Measurements from ENCODE around the gene PGLYRP2. TPM values are rescaled to one million over a fixed set of nuclear protein-coding genes. Genes with fewer than 3 reads are reported as not detected.

The PGLYRP2 gene
- total and polyA plus RNA-seq, 2 experiments from 2014 or later = not detected

DNA sequence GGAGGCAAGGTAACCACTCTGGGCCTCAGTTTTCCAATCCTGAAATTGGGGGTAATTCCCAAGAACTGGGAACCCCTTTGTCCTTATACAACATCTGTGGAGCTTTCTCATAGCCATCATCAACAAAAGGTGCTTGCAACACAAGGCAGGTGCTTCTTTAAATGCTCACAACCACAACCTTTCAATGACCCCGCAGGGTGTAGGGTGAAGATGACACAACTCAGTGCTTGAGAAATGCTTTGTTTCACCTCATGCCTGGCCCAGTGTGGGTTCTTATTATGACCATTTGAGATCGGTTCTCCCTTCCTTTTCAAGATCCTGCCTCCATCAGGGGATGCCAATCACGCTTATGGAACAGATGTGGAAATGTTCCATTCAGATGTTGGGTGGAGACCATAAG, 38.0 kb downstream of the PGLYRP2 start:
- no peaks in the 10 kb centered on the region for H3K9me3 ChIP-seq (ENCODE audit: low read depth)
- TF ChIP-seq, protein P1, sequence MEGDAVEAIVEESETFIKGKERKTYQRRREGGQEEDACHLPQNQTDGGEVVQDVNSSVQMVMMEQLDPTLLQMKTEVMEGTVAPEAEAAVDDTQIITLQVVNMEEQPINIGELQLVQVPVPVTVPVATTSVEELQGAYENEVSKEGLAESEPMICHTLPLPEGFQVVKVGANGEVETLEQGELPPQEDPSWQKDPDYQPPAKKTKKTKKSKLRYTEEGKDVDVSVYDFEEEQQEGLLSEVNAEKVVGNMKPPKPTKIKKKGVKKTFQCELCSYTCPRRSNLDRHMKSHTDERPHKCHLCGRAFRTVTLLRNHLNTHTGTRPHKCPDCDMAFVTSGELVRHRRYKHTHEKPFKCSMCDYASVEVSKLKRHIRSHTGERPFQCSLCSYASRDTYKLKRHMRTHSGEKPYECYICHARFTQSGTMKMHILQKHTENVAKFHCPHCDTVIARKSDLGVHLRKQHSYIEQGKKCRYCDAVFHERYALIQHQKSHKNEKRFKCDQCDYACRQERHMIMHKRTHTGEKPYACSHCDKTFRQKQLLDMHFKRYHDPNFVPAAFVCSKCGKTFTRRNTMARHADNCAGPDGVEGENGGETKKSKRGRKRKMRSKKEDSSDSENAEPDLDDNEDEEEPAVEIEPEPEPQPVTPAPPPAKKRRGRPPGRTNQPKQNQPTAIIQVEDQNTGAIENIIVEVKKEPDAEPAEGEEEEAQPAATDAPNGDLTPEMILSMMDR (IDR thresholded peaks at IDR 0.05; ENCODE audit: low read depth, low read length) = no peak
- no peak overlapping the region for H3K27ac ChIP-seq
- DNase-seq (ENCODE audit: low read depth in 1 of 2, low spot score in 1 of 2) = no peak
- H3K4me1 ChIP-seq (ENCODE audit: low read depth) = no peaks in the 10 kb centered on the region
- H3K4me3 ChIP-seq = no peak overlapping the region
- peaks cover 4% of the 10 kb centered on the region for H3K36me3 ChIP-seq
- no peaks in the 10 kb centered on the region for H3K27me3 ChIP-seq

DNA sequence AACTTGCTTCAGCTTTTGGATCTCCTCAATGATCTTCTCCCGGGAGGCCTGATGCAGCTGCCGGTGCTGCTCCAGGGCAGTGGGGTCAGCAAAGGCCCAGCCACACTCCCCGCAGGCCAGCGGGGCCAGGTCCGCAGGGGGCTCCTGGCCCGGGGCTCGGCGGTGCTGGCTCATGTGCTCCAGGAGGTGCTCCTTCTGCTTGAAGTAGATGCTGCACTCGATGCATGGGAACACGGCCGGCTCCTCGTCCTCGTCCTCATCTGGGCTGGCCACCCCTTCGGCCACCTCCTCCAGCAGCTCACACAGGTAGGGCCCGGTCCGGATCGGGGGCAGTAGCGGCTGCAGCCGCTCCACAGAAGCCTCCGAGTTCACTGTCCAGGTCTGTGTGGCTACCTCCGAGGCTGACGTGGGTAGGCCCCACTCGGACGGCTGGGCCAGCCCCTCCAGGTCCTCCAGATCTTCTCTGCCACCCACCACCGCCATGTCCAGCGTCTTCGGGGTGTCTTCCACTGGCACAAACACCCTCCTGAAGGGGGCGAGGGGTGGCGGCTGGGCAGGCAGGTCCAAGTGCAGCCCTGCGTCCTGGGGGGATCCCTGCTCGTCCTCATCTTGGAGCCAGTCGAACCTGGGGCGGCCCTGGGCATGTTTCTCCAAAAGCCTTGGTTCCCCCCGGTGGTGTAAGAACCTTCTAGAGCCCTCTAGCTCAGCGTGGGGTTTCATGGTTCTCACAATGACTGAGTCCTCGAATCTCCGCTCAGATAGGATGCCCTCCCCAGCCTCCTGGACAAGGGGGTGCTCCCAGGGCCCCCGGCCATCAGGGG, 39.3 kb downstream of the PGLYRP2 start:
- TF ChIP-seq, protein P1 (IDR thresholded peaks at IDR 0.05; ENCODE audit: low read depth, low read length) = no peak

DNA sequence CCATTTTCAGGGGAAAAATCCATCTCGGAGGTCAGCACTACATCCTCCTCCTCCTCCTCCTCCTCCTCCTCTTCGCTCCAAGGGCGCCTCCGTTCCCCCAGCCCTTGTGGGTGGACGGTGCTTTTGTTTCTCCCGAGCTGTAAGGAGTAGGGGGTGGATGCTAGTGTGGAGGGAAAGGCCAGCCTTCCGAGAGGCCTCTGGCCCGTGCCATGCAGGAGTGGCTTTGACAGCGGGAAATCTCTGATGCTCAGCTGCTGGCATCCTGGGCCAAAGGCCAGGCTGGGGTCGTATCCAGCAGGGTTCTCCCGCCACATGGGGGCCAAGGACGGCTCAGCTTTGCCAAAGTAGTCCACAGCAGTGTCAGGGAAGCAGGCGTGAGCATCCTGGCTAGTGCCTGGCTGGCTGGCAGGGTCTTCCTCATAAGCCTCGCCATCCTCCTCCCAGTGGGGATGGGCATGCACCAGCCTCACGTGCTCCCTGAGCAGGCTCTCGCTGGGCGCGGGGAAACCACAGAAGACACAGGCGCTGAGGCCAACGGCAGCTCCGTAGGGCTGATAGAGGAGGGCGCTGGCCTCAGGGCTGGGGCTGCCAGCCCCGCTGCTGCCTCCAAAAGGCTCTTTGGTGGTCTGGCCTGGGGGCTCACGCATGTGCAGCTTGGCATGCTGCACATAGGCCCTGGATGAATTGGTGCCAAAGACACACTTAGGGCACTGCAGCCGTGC, 40.1 kb downstream of the PGLYRP2 start:
- Histone ChIP-seq H3K4me3 (no peak overlapping the region), H3K9me3 (ENCODE audit: low read depth) (no peaks in the 10 kb centered on the region), H3K27ac (no peak overlapping the region), H3K27me3 (no peaks in the 10 kb centered on the region), H3K4me1 (ENCODE audit: low read depth) (no peaks in the 10 kb centered on the region), H3K36me3 (peaks cover 4% of the 10 kb centered on the region)
- TF ChIP-seq, protein P1 (IDR thresholded peaks at IDR 0.05; ENCODE audit: low read depth, low read length) = no peak
- no peak for DNase-seq (ENCODE audit: low read depth in 1 of 2, low spot score in 1 of 2)

More for the DNA sequence above, 39.3 kb downstream of the PGLYRP2 start:
- H3K36me3 ChIP-seq = peaks cover 4% of the 10 kb centered on the region
- H3K27ac ChIP-seq = no peak overlapping the region
- no peak for DNase-seq (ENCODE audit: low read depth in 1 of 2, low spot score in 1 of 2)
- no peaks in the 10 kb centered on the region for H3K4me1 ChIP-seq (ENCODE audit: low read depth)
- no peaks in the 10 kb centered on the region for H3K27me3 ChIP-seq
- no peak overlapping the region for H3K4me3 ChIP-seq
- no peaks in the 10 kb centered on the region for H3K9me3 ChIP-seq (ENCODE audit: low read depth)

DNA sequence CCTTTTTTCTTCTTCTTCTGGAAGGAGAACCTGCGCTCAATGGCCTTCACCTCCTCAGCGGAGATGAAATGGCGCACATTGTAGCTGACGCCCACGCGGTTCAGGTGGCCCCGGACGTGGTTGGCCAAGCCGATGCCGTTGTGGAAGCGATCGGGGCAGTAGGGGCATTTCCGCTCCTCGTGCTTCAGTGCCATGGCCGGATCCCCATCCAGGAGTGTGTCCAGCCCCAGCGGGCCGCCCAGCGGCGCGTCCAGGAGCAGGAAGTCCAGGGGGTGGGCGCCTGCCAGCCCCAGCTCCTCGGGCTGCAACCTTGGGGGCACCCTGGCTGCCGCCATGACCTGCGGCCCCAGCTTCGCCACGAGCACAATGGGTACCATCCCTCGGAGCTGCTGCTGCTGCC, 40.7 kb downstream of the PGLYRP2 start:
- no peaks in the 10 kb centered on the region for H3K9me3 ChIP-seq (ENCODE audit: low read depth)
- peaks cover 4% of the 10 kb centered on the region for H3K36me3 ChIP-seq
- no peak for DNase-seq (ENCODE audit: low read depth in 1 of 2, low spot score in 1 of 2)
- no peaks in the 10 kb centered on the region for H3K27me3 ChIP-seq
- H3K27ac ChIP-seq = no peak overlapping the region
- no peak overlapping the region for H3K4me3 ChIP-seq
- H3K4me1 ChIP-seq (ENCODE audit: low read depth) = no peaks in the 10 kb centered on the region
- TF ChIP-seq, protein P1 (IDR thresholded peaks at IDR 0.05; ENCODE audit: low read depth, low read length) = no peak

DNA sequence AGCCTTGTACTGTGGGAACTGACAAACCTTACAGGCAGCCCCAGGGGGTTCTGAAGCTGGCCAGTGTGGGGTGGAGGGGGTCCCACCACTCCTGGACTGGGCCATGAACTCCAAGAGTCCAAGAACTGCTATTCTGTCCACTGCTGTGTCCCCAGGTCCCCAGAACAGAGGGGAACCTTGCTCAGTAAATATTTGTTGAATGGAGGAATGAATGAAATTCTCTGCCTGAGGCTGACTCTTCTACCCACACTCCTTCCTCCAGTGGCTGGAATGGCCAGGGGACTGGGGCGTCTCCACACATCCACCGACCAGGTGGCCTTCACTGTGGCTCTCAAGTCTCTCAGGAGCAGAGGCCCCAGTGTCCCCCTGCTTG, 41.2 kb downstream of the PGLYRP2 start:
- Histone ChIP-seq H3K36me3 (peaks cover 4% of the 10 kb centered on the region), H3K27me3 (no peaks in the 10 kb centered on the region), H3K9me3 (ENCODE audit: low read depth) (no peaks in the 10 kb centered on the region), H3K4me1 (ENCODE audit: low read depth) (no peaks in the 10 kb centered on the region), H3K4me3 (no peak overlapping the region), H3K27ac (no peak overlapping the region)
- no peak for DNase-seq (ENCODE audit: low read depth in 1 of 2, low spot score in 1 of 2)
- TF ChIP-seq, protein P1 (IDR thresholded peaks at IDR 0.05; ENCODE audit: low read depth, low read length) = no peak

Data from cardiac muscle cell (in vitro differentiated cells and primary cell).